SK-N-SH treated with all-trans-retinoic acid at 6 μM for 48 hours (cell line): Measurements from ENCODE around the gene TFAM.
A peak's percentile ranks its signal among the peaks of the same experiment; 100 is the strongest.

Experiments
- ATAC-seq: fragments of 200-7000 bp; cut with Tn5 transposase; 3 replicates; pipeline ENCODE4 v1.9.1; 2020; ENCODE audit warnings: mild to moderate bottlenecking, moderate library complexity
- CREB5 ChIP-seq: fragments of 250-450 bp; sonication (Bioruptor Pico); IDR thresholded peaks from 2 replicates; pipeline ENCODE4 v1.5.1; 2020; ENCODE audit warnings: low read depth, mild to moderate bottlenecking, moderate library complexity
- CSDC2 ChIP-seq: fragments of 250-450 bp; sonication (Bioruptor Pico); IDR thresholded peaks from 2 replicates; pipeline ENCODE4 v1.5.0; 2020; ENCODE audit warnings: mild to moderate bottlenecking, moderate library complexity
- CSRNP3 ChIP-seq: fragments of 250-450 bp; sonication (Bioruptor Pico); IDR thresholded peaks from 2 replicates; pipeline ENCODE4 v1.5.1; 2021; ENCODE audit warnings: mild to moderate bottlenecking, moderate library complexity
- ESRRG ChIP-seq: fragments of 250-450 bp; sonication (Bioruptor Pico); IDR thresholded peaks from 2 replicates; pipeline ENCODE4 v1.6.1; 2021; ENCODE audit warnings: mild to moderate bottlenecking
- GLIS3 ChIP-seq: fragments of 250-450 bp; sonication (Bioruptor Pico); IDR thresholded peaks from 2 replicates; pipeline ENCODE4 v1.5.0; 2020; ENCODE audit warnings: mild to moderate bottlenecking, moderate library complexity
- ISL1 ChIP-seq: fragments of 250-450 bp; sonication (Bioruptor Pico); IDR thresholded peaks from 2 replicates; pipeline ENCODE4 v2.1.2; 2022; ENCODE audit warnings: mild to moderate bottlenecking, moderate library complexity
- OSR1 ChIP-seq: fragments of 250-450 bp; sonication (Bioruptor Pico); IDR thresholded peaks from 2 replicates; pipeline ENCODE4 v1.8.0; 2022; ENCODE audit warnings: moderate library complexity, mild to moderate bottlenecking, inconsistent platforms
- POU6F1 ChIP-seq: fragments of 250-450 bp; sonication (Bioruptor Pico); IDR thresholded peaks from 2 replicates; pipeline ENCODE4 v1.8.0; 2021; ENCODE audit warnings: low read depth, mild to moderate bottlenecking, moderate library complexity, borderline replicate concordance
- PPARA ChIP-seq: fragments of 250-450 bp; sonication (Bioruptor Pico); IDR thresholded peaks from 2 replicates; pipeline ENCODE4 v1.5.0; 2020; ENCODE audit warnings: mild to moderate bottlenecking, borderline replicate concordance
- RARB ChIP-seq: fragments of 250-450 bp; sonication (Bioruptor Pico); IDR thresholded peaks from 2 replicates; pipeline ENCODE4 v1.8.0; 2021; ENCODE audit warnings: mild to moderate bottlenecking, moderate library complexity
- TCF4 ChIP-seq: fragments of 250-450 bp; sonication (Bioruptor Pico); IDR thresholded peaks from 2 replicates; pipeline ENCODE4 v1.8.0; 2021; ENCODE audit warnings: mild to moderate bottlenecking, moderate library complexity, borderline replicate concordance
- TOX ChIP-seq: fragments of 250-450 bp; sonication (Bioruptor Pico); IDR thresholded peaks from 2 replicates; pipeline ENCODE4 v1.8.0; 2021; ENCODE audit warnings: mild to moderate bottlenecking, moderate library complexity, borderline replicate concordance
- TSHZ2 ChIP-seq: fragments of 250-450 bp; sonication (Bioruptor Pico); IDR thresholded peaks from 2 replicates; pipeline ENCODE4 v1.5.0; 2020; ENCODE audit warnings: mild to moderate bottlenecking, moderate library complexity
- ZC3H10 ChIP-seq: fragments of 250-450 bp; sonication (Bioruptor Pico); IDR thresholded peaks from 2 replicates; pipeline ENCODE4 v1.5.1; 2021; ENCODE audit warnings: mild to moderate bottlenecking, moderate library complexity
- ZFP3 ChIP-seq: fragments of 250-450 bp; sonication (Bioruptor Pico); IDR thresholded peaks from 2 replicates; pipeline ENCODE4 v1.5.0; 2020; ENCODE audit warnings: mild to moderate bottlenecking, moderate library complexity
- ZFP30 ChIP-seq: fragments of 450-650 bp; formaldehyde crosslinking; IDR thresholded peaks from 2 replicates; pipeline ENCODE4 v1.5.0; 2022; ENCODE audit warnings: mild to moderate bottlenecking, moderate library complexity
- ZNF565 ChIP-seq: fragments of 450-650 bp; formaldehyde crosslinking; conservative IDR thresholded peaks from 2 replicates; pipeline ENCODE4 v1.5.0; 2020; ENCODE audit warnings: low read depth, mild to moderate bottlenecking, moderate library complexity
- ZNF70 ChIP-seq: fragments of 450-650 bp; formaldehyde crosslinking; IDR thresholded peaks from 2 replicates; pipeline ENCODE4 v1.5.0; 2020; ENCODE audit warnings: mild to moderate bottlenecking, moderate library complexity
- ZNF8 ChIP-seq: fragments of 450-650 bp; formaldehyde crosslinking; IDR thresholded peaks from 2 replicates; pipeline ENCODE4 v1.5.0; 2020; ENCODE audit warnings: mild to moderate bottlenecking, moderate library complexity

TFAM gene

GRCh38 chr10:58435297-58435985, 50.2 kb downstream of the TFAM start:
- TF ChIP-seq OSR1 (CRISPR knock-in tag) = no peak
- no peak for TF ChIP-seq GLIS3 (CRISPR knock-in tag)
- TF ChIP-seq ZFP3 (CRISPR knock-in tag) = no peak
- no peak for TF ChIP-seq RARB (CRISPR knock-in tag)
- no peak for TF ChIP-seq CSDC2 (CRISPR knock-in tag)
- peak; percentile 46; the same call in 1 of the 2 replicates for TF ChIP-seq TOX (CRISPR knock-in tag)
- no peak for TF ChIP-seq ZC3H10 (CRISPR knock-in tag)
- TF ChIP-seq, all 23 proteins: peak for 1
- ATAC-seq = peak; percentile 97

- no peak for ATAC-seq
- TF ChIP-seq ISL1 (CRISPR knock-in tag) (no peak), ZNF70 (no peak), ZC3H10 (CRISPR knock-in tag) (no peak), POU6F1 (no peak), ZFP30 (CRISPR knock-in tag) (no peak), ZNF565 (CRISPR knock-in tag) (no peak), TSHZ2 (CRISPR knock-in tag) (no peak)
Observed at GRCh38 chr10:58436071-58436470, 50.9 kb downstream of the TFAM start.

- TF ChIP-seq ZNF565 (CRISPR knock-in tag) (no peak), ISL1 (CRISPR knock-in tag) (peak; percentile 69), POU6F1 (no peak), CREB5 (no peak), ZNF70 (no peak), RARB (CRISPR knock-in tag) (no peak)
- TF ChIP-seq, all 23 proteins: peak for 1
- ATAC-seq = peak; percentile 26; the same call in 2 of the 3 replicates
Observed at GRCh38 chr10:58438340-58438871, 53.2 kb downstream of the TFAM start.

- no peak; the same call in 2 of the 3 replicates for ATAC-seq
Observed at GRCh38 chr10:58438986-58439385, 53.8 kb downstream of the TFAM start.

More at GRCh38 chr10:58438986-58439385, 53.8 kb downstream of the TFAM start:
- no peak for TF ChIP-seq ZC3H10 (CRISPR knock-in tag)
- TF ChIP-seq ZNF8 = no peak
- TF ChIP-seq CSRNP3 = no peak
- no peak for TF ChIP-seq ZFP3 (CRISPR knock-in tag)
- no peak for TF ChIP-seq RARB (CRISPR knock-in tag)
- TF ChIP-seq TOX (CRISPR knock-in tag) = no peak
- TF ChIP-seq PPARA (CRISPR knock-in tag) = no peak
- no peak for TF ChIP-seq ESRRG
- no peak for TF ChIP-seq ZFP30 (CRISPR knock-in tag)
- no peak for TF ChIP-seq POU6F1
- TF ChIP-seq TCF4 (CRISPR knock-in tag) = no peak
- TF ChIP-seq CSDC2 (CRISPR knock-in tag) = no peak
